GM19239 (cell line): ENCODE measurements around the gene STAP1.
"Not testable (repeated sequence)": the region's sequence is repeated elsewhere in the genome, so short reads cannot be mapped to it uniquely, and the experiment has no call there.

Experiments used
- DNase-seq: peaks from one replicate; pipeline ENCODE4 v3.0.0; 2011; ENCODE audit warnings: low spot score; ENCODE audit not compliant: insufficient read length
- FAIRE-seq: peaks from 2 replicates; lab custom pipeline; 2011; peaks lifted over from hg19 to GRCh38; lab: Jason Lieb, UNC

Gene STAP1

GRCh38 chr4:67608027-67608426 lies 49.5 kb downstream of the STAP1 start:
- FAIRE-seq (peak; percentile 39), DNase-seq (no peak)

- FAIRE-seq, result no peak
- no peak for DNase-seq
These were observed 55.7 kb downstream of the STAP1 start for GRCh38 chr4:67614186-67614585.

- no peak for FAIRE-seq
- no peak for DNase-seq
These were observed 56.6 kb downstream of the STAP1 start for GRCh38 chr4:67615119-67615518.

GRCh38 chr4:67616478-67616877 lies 58.0 kb downstream of the STAP1 start:
- DNase-seq, result no peak
- FAIRE-seq, result no peak

- DNase-seq, result no peak
- no peak for FAIRE-seq
These were observed 66.4 kb downstream of the STAP1 start for GRCh38 chr4:67624939-67625338.

- FAIRE-seq (no peak), DNase-seq (no peak)
These were observed 74.0 kb downstream of the STAP1 start for GRCh38 chr4:67632492-67632891.

GRCh38 chr4:67634741-67635140 lies 76.2 kb downstream of the STAP1 start:
- no peak for FAIRE-seq

GRCh38 chr4:67635331-67635730 lies 76.8 kb downstream of the STAP1 start:
- no peak for FAIRE-seq
- DNase-seq, result no peak

More at GRCh38 chr4:67634741-67635140, 76.2 kb downstream of the STAP1 start:
- no peak for DNase-seq

- DNase-seq, FAIRE-seq: not testable (repeated sequence)
These were observed 78.5 kb downstream of the STAP1 start for GRCh38 chr4:67636978-67637377.

GRCh38 chr4:67638136-67638535 lies 79.6 kb downstream of the STAP1 start:
- no peak for DNase-seq
- peak; percentile 64 for FAIRE-seq

GRCh38 chr4:67651536-67651935 lies 93.0 kb downstream of the STAP1 start:
- DNase-seq, result no peak
- no peak for FAIRE-seq
